ENCODE data around the gene NUP188. TPM values are rescaled to one million over a fixed set of nuclear protein-coding genes. Genes with fewer than 3 reads are reported as not detected.
A peak's percentile ranks its signal among the peaks of the same experiment; 100 is the strongest.

Gene NUP188
- total and polyA plus RNA-seq, 10 of the 15 experiments (the other 5 are each of a cell fraction or from before 2014, with no cell fraction given): 1.4 to 73.7 (median 48.9) TPM

- SMC1A ChIA-PET (ENCODE audit: uncharacterized antibody, unreplicated experiment): interaction anchor here (0.5 kb wide), 1 partner anchor 225 kb away, joined by 3 read pairs; no protein-coding TSS in a partner anchor
- POLR2A ChIA-PET: interaction anchor here (0.6 kb wide), 1 partner anchor 231 kb away, joined by 7 read pairs; no protein-coding TSS in a partner anchor
- H3K36me3 ChIP-seq (ENCODE audit: control insufficient read depth in 2 of 2, insufficient read depth in 2 of 2, low read length in 1 of 2): peaks cover 0 to 10% of the 10 kb centered on the region in 2 experiments; a peak in 3 of 4 replicates
- peak; percentile 99 for FAIRE-seq
- H2AFZ ChIP-seq (ENCODE audit: control insufficient read depth, low read depth, low read length): peak overlapping the region; percentile 31
- H3K4me2 ChIP-seq (ENCODE audit: control insufficient read depth, insufficient read depth): peak overlapping the region; percentile 69
- H3K9ac ChIP-seq (ENCODE audit: control insufficient read depth, insufficient read depth, low read length): peak overlapping the region; percentile 20; the same call in 1 of the 2 replicates
- 26% methylated on average over 23 of the region's 23 CpGs for WGBS (ENCODE audit: insufficient coverage, insufficient replicate concordance, low lambda C conversion rate, missing lambda C conversion rate)
- in situ Hi-C loops (cut with MboI): no loop called here
- ATAC-seq: peak; percentile 96
- no peaks in the 10 kb centered on the region for H3K79me2 ChIP-seq (ENCODE audit: control insufficient read depth, insufficient read depth, low read length)
- no peak for DNase-seq (ENCODE audit: low read depth, low spot score)
- H4K20me1 ChIP-seq (ENCODE audit: control insufficient read depth, insufficient read depth): no peaks in the 10 kb centered on the region
- no TSS peak for BruUV-seq (replicated peaks)
- RAD21 ChIA-PET (ENCODE audit: unreplicated experiment): no interaction called here
- H3K4me3 ChIP-seq: no peak overlapping the region
- H3K9me3 ChIP-seq (replicated peaks; ENCODE audit: control insufficient read depth, insufficient read depth, low read length): no peaks in the 10 kb centered on the region
- CTCF ChIA-PET: interaction anchor here (0.6 to 1.1 kb wide), 4 partner anchors 21 to 483 kb away, joined by 3 to 4 read pairs (median 3); partner anchors contain the start of gene KYAT1
- H3K4me1 ChIP-seq (ENCODE audit: control insufficient read depth, insufficient read depth, low read length): peaks cover 31% of the 10 kb centered on the region
- intact Hi-C loops (cut with micrococcal nuclease; ENCODE audit: unreplicated experiment): no loop called here
- peak overlapping the region; percentile 71 for H3K27ac ChIP-seq (ENCODE audit: control insufficient read depth, insufficient read depth)
- no peaks in the 10 kb centered on the region for H3K27me3 ChIP-seq (replicated peaks in 1 of 2; ENCODE audit: control insufficient read depth in 2 of 2, insufficient read depth in 2 of 2, low read length in 1 of 2)
- TF ChIP-seq NFIC (IDR thresholded peaks at IDR 0.05; ENCODE audit: low read depth, low read length) (no peak), IKZF1 (conservative IDR thresholded peaks at IDR 0.05) (peak; percentile 43), POLR2AphosphoS5 (IDR thresholded peaks at IDR 0.05; ENCODE audit: low read length) (peak; percentile 41; the same call in 1 of the 2 replicates), RCOR1 (conservative IDR thresholded peaks at IDR 0.05; ENCODE audit: low read depth, low read length) (no peak), MTA2 (IDR thresholded peaks at IDR 0.05; ENCODE audit: low read depth) (no peak), RUNX3 (IDR thresholded peaks at IDR 0.05; ENCODE audit: low read length) (peak; percentile 75), TAF1 (IDR thresholded peaks at IDR 0.05; ENCODE audit: borderline replicate concordance, low read depth, low read length) (peak; percentile 32; the same call in 1 of the 2 replicates), SPI1 (IDR thresholded peaks at IDR 0.05; ENCODE audit: borderline replicate concordance, insufficient read depth, low read depth, low read length) (no peak), STAT1 (conservative IDR thresholded peaks at IDR 0.05) (no peak), NR2F1 (conservative IDR thresholded peaks at IDR 0.05) (no peak), TBL1XR1 (IDR thresholded peaks at IDR 0.05; ENCODE audit: low read depth, low read length) (no peak), SMC3 (IDR thresholded peaks at IDR 0.05; ENCODE audit: borderline replicate concordance, low read length) (no peak), HCFC1 (IDR thresholded peaks at IDR 0.05; ENCODE audit: low read length) (no peak), NFYA (IDR thresholded peaks at IDR 0.05; ENCODE audit: borderline replicate concordance, low read depth, low read length) (no peak), SMAD5 (IDR thresholded peaks at IDR 0.05; ENCODE audit: low read depth) (no peak), STAT3 (IDR thresholded peaks at IDR 0.05; ENCODE audit: low read depth, low read length) (no peak), RB1 (IDR thresholded peaks at IDR 0.05; ENCODE audit: borderline replicate concordance) (no peak)
- TF ChIP-seq, protein P1, sequence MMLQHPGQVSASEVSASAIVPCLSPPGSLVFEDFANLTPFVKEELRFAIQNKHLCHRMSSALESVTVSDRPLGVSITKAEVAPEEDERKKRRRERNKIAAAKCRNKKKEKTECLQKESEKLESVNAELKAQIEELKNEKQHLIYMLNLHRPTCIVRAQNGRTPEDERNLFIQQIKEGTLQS (IDR thresholded peaks at IDR 0.05; ENCODE audit: borderline replicate concordance, extremely low read depth, low read depth, low read length): no peak
- TF ChIP-seq, protein P2, sequence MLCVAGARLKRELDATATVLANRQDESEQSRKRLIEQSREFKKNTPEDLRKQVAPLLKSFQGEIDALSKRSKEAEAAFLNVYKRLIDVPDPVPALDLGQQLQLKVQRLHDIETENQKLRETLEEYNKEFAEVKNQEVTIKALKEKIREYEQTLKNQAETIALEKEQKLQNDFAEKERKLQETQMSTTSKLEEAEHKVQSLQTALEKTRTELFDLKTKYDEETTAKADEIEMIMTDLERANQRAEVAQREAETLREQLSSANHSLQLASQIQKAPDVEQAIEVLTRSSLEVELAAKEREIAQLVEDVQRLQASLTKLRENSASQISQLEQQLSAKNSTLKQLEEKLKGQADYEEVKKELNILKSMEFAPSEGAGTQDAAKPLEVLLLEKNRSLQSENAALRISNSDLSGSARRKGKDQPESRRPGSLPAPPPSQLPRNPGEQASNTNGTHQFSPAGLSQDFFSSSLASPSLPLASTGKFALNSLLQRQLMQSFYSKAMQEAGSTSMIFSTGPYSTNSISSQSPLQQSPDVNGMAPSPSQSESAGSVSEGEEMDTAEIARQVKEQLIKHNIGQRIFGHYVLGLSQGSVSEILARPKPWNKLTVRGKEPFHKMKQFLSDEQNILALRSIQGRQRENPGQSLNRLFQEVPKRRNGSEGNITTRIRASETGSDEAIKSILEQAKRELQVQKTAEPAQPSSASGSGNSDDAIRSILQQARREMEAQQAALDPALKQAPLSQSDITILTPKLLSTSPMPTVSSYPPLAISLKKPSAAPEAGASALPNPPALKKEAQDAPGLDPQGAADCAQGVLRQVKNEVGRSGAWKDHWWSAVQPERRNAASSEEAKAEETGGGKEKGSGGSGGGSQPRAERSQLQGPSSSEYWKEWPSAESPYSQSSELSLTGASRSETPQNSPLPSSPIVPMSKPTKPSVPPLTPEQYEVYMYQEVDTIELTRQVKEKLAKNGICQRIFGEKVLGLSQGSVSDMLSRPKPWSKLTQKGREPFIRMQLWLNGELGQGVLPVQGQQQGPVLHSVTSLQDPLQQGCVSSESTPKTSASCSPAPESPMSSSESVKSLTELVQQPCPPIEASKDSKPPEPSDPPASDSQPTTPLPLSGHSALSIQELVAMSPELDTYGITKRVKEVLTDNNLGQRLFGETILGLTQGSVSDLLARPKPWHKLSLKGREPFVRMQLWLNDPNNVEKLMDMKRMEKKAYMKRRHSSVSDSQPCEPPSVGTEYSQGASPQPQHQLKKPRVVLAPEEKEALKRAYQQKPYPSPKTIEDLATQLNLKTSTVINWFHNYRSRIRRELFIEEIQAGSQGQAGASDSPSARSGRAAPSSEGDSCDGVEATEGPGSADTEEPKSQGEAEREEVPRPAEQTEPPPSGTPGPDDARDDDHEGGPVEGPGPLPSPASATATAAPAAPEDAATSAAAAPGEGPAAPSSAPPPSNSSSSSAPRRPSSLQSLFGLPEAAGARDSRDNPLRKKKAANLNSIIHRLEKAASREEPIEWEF (IDR thresholded peaks at IDR 0.05; ENCODE audit: insufficient replicate concordance, low read depth, low read length): no peak
These were observed 45.0 kb upstream of the NUP188 start for GRCh38 chr9:128902351-128903078.

Data from GM12878 (cell line).